GM21619 (cell line): Measurements from ENCODE around the gene SYTL2.

Experiments
- ATAC-seq: cut with Tn5 transposase; IDR thresholded peaks from one replicate; pipeline ENCODE4 v1.9.1; 2021; ENCODE audit not compliant: unreplicated experiment

SYTL2 gene

DNA sequence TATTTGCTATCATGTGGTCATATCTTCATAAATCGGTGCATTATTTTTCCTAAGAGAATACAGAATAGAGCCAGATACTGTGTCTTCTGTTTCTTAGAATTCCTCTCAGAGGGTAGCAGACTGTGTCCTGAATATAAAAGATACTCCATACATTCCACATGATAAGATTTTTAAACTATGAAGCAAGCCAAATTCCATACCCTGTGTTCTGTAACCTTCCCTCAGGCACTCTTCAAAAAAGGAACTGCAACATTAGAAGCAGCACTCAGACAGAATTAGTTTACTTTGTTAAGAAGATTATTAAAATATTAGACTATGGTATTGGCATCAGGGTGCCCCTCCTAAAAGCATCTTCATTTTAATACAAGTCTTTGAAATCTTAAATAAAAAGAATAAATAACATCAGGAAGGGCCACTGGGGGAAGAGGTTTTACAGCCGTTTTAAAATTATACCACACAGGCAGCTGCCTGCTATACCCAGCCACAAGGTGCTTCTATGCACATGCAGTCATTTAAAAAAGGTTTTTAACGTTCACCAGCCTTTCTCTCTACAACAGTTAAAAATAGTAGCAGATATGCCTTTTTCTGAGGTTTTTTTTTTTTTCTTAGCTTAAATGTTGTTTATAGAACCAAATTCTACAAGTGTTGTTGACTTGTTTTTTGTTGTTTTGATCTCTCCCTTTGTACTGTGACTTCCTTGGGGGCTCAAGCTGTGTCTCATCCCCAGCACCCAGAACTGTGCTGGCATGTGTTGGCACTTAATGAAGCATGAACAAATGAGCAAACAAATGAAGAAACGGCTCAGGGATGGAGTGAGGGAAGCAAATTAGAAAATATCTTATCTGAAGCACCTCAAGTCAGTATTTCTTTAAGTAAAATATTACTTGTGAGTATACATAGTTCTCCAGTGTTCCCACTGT lies 70.2 kb downstream of the SYTL2 start:
- no peak for ATAC-seq

DNA sequence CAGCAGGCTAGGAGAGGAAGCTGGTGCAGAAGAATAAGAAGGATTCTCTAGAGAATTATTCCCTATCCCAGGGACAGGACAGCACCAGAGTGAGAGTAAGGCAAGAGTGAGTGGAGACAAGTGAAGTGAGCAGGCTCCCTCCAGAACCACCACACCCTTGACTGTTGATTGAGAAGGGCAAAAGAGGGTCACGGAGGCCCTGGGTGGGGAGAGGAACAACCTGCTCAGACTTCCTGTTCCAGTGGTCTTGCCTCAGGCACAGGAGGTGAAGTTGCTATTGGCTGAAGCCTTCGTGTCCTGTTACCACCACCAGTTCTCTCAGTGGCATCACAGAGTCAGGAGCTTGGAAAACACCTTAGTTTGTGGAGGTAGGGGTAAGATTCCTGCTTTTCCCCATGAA lies 73.2 kb downstream of the SYTL2 start:
- no peak for ATAC-seq

DNA sequence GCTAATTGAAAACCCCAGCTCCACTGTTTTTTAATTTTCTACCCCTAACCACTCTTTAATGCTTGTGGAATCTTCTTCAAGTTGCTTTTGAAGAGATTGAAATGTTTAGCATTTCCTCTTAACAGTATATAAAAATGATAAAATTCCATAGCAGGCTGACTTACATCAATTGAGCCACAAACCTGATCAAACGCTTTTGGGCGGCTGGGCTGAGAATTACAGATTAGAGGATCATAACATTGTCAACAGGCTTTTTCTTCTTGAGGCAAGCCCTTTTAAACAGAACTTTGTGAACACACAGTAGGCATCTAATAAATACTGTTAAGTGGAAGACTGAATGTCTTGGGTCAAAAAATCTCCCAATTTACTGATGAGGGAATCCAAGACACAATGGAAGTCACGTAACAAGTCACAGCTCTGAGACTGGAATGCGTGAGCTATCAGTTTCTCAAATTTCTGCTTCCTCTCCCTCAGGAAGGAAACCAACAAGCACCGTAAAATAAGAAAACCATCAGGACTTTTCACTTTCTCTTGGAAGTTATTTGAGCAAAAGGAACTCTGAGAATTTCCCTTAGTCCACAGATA lies 75.0 kb downstream of the SYTL2 start:
- ATAC-seq: no peak

DNA sequence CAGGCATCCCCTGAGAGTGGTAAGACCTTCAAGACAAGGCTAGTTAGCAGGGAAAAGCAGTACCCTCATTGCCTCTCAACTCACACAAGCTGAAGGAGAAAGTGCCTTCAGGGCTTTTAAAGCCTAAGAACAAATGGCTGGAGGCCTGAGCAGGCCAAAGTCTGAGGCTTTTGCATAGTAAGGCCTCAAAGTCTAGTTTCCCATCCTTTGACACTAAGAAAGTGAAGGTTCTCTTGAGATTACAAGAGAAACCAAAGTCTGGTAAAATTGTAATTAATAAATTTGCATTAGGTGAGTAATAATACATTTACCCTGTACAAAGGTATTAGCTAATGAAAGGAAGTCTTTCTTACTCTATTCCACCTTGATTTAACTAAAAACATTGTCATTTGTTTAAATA lies 78.0 kb downstream of the SYTL2 start:
- ATAC-seq: peak; percentile 87

DNA sequence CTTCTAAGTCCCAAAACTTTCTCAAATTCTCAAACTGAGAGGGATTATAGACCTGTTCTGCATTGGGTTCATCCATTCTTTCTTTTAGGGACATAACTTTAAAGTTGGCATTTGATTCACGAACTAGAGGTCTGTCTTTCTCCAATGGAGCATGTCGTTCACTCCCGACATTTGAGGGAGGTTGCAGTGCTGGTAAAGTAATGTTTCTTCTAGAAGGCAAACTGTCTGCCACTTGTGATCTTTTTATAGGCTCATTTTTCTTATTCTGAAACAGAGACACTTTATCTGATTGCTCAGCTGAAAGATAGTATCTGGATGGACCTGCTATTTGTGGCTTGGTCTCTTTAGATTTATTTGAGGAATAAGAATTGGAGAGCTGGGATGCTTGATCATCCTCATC lies 84.6 kb downstream of the SYTL2 start:
- ATAC-seq: no peak

DNA sequence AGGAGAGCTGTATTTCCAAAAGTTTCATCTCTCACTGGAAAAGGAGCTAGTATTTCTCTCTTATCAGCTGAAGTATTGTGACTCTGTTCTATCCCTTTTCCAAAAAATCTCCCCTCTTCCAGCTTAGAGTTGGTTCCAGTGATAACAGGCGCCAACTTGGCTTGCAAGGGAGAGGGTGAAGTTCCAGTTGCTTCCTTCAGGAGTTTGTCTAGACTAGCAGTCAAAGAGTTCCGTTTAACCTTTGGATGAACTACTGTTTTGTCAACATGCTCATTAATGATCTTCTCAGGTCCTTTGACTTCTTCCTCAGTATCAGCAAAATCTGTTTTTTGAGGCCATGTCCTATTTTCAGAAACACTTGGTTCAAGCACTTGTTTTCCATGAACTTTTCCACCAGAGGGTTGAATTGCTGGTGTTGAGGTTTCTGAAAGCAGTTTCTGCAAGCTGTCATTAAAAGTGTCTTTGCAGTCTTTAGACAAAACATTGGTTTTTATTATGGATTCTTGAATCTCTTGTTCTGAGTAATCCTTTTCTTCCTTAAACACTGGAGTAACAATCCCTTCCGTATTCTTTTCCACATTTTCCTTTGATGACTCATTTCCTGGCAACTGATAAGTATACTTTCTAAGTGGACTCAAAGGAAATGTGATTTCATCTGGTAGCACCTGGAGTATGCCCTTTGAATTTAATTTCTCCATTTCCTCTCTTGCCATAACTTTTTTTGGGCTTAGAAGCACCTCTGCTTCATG lies 85.3 kb downstream of the SYTL2 start:
- ATAC-seq: no peak

DNA sequence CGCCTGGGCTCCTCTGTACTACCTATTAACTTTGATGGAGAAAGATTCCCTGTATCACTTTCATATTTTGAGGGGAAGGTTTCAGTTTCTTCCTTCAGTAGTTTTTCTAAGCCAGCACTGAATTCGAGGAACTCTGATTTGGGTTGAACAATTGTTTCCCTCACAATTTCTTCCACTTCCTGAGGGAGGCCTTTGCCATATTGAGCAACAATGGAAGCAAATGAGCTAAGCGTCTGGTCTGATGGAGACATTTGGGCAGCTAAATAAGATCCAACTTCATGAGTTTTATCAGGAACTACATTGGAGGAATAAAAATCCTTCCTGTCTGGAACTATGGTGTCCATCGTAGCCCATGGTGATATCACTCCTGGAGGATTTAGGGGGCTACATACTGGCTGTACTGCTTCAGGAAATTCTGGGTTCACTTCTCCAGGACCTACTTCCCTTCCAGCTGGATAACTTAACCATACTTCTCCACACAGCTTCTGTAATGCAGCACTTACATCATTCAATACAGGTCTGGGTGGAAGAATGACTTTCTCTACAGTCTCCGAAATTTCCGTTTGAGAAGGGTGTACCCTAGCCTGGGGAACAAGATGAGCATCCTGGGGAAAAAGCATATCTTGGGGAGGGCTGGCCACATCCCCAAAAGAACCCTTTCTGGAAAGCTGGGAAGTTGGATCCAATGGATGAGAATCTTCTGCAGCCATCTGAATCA lies 86.0 kb downstream of the SYTL2 start:
- ATAC-seq: no peak

DNA sequence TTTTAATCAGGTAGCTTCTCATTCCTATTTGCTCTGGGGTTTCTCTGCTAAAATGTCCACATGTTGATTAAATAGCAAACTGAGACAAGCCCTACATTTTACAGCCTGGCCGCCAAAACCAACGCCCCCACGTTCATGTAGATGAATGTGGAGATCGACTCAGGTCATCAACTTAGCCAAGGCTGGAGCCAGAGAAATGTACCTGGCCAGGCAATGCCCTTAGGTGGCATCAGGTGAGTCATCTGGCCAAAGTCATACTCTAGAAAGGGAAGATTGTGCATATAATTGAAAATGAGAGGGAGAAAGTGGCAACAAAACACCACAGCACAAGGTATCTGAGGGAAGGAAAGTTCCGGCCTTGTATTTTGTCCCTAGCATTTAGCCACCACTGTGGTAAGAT lies 87.9 kb downstream of the SYTL2 start:
- no peak for ATAC-seq

DNA sequence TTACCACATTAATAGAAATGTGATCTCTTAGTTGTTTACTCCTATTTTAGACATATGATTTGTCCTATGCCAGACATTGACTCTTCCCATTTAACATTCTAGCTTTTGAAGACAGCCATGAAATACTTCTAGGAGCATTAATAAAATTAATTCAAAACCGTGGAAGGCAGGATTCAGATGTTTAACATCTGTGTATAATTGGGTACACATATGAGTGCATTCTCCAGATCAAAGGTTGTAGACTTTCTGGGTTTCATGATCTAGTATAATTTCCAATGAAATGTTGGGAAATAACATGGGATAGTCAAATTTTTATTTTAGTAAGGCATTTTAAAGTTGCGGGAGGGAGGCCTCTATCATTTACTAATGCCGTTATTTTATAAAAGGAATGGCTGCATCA lies 89.8 kb downstream of the SYTL2 start:
- ATAC-seq: no peak

DNA sequence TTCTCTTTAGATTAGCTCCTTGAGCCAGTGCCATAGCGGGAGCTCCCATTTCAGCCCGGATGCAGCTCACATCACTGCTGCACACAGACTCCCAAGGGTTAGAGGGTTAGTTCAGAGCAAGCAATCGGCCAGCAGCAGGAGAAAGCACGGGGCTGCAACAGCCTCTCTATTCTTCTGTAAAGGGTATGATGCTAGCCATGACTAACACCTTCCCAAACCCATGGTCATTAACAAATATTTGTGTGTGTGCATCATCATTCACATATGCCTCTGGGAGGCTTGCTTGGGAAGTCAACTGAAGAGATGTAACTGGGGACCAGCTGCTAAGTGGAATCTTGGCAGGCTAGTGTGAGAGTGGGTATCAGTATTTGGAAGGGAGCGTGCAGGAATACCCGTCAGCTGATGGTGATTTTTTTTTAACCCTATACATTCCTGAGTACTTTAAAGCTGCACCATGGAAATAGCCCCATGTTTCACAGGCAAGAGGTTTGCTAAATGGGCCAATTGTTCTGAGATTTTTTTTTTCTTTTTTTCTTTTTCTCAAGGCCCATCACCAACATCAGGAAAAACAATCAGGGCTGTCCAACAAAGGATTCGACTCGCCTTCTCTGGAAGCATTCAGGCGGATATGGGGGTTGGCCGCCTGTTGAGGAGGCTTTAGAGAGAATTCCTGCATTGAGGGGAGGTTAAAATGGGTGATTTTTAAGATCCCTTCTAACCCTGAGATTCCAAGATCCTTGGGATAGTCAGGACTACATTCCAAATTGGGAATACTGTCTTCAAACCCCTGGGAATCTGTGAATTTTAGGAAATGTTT lies 91.7 kb downstream of the SYTL2 start:
- no peak for ATAC-seq

DNA sequence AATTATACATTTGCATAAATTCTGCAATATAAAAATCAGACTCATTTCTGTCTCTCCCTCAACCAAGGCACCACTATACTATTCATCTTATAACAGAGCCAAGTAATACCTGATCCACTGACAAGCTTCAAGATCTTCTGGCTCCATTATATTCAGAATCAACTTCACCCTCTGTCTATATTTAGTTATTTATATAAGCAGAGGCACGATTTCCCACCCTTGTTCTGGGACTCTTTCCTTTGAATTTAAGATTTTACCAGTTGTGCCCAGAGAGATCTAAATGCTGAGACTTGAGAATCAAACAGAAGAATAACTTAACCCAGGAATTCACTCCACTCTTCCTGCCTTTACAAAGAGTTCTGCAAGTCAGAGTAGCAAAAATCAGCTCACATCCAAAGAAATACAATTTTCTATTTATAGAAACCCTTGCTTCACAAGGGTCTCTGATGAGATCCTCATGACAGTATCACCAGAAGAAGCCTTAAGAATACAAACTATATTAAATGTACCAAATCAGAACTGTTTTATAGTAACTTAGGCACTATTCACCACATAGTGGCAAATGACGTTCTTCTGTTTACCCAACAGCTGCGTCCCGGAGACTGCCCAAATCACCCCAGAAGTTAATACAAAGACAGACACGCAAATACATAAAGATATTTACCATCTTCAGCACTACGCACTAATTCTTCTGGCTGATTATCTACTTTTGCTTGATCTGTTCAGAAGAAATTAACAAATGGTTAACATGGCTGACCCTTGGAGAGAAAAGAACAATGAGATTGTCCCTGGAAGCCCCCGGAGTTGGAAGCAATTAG lies 92.6 kb downstream of the SYTL2 start:
- ATAC-seq: no peak

DNA sequence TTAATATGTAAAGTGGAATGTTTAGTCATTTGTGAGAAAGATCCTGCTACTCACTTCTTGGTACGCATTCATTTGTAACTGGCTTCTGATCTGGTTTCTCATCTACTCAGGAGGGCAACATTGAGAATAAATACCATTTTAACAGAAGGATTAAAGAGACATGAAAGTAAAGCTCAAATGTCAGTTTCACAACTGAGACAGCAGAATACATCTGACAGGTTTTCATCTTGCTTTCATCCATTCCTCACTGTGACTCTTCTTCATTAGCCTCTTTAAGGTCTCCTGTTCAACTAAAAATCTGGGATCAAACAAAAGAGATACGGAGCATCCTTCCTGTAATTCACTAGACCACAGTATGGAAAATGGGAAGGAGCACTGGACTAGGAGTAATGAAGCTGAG lies 93.5 kb downstream of the SYTL2 start:
- no peak for ATAC-seq

DNA sequence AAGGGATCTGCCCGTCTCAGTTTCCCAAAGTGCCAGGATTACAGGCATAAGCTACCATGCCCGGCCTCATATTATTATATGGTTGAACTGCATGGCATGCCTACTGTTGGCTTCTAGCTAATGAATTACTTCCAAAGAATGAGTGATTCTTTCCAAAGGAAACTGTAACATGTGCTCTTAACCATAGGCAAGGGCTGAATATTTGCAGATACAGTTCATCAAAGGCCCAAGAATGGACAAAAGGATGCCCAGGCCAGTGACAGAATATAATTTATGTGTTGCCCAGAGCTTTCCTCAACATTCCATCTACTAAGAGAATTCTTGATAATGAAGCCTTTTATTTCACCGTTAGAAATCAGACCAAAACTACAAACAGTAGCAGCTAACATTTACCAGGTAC lies 98.0 kb downstream of the SYTL2 start:
- ATAC-seq: no peak

DNA sequence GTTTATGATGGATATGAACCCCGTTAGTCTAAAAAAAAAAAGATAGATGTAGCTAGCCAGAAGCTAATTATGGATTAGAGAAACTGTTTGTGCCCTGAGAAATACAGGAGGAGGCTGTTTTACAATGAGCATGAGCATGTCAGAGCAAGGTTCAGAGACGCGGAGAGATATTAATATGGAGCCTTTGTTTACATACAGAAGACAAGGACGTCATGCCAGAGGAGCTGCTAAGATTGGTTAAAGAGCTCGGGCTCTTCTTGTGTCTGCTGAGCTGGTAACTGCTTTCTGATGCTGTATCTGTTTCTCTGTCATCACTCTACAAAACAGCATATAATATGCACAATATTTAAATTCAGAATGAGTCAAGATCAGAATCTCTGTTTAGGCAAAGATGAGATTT lies 100.0 kb downstream of the SYTL2 start:
- no peak for ATAC-seq

DNA sequence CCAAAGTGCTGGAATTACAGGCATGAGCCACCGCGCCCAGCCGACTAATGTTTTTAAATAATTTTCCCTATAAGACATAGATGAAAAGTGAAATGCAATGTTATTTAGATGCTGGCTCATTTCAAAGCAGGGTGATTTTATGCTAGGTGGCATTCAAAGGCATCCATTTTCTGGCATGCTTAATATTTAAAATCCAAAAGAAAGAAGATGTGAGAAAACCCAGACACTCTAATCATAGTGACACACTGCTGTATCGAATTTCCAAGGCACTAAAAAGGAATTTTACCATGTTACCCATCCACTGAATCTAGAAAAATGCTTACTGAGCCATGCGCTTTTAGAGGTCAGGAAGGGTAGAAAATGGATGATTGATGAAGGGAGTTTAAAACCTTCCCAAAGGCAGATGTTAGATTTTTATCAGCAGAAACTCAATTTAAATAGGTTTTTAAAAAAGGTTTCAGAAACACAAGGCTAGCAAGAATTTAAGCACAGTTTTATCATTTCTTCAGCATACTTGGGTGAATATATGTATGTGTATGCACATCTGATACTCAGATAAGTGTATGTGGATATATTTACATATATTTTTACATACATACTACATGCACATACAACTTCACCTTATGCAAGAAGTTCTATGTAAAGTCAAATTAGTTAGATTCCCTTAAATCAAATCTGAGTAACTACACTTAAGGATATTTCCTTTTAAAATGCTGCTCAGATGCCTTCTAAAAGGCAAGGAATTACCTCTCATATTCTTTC lies 100.8 kb downstream of the SYTL2 start:
- no peak for ATAC-seq

DNA sequence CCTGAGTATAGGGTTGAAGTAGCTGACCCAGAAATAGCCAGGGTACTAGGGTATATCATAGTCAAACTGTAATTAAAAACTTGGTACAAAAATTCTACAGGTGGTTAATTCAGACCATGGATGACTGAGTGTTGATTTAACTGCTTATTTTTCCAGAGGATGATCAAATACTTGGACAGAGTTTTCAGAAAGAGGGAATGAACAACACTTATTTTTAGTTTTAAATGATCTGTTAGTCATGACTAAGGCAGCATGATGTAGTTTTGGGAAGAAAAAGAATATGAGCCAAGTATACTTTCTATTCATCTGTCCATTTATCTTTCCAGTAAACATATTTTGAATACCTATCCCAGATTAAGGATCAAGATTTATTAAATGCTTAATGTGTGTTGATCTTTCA lies 105.1 kb downstream of the SYTL2 start:
- no peak for ATAC-seq

DNA sequence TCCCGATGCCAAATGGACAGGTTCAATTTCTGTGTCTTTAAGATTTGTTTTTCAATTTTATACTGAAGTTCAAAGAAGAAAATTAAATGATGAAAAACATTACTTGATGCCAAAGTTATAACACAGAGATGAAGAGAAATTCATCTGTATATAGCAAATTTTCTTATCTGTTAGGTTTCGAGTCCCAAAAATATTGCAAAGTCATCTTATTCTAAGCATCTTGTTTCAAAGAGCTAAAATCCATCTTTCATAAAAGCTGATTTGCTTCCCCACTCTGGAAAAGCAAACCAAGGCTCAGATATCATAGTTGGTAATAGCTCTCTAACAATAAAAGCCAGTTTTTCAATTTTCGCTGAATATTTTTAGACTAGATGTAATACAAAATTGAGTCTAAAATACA lies 106.0 kb downstream of the SYTL2 start:
- ATAC-seq: no peak

DNA sequence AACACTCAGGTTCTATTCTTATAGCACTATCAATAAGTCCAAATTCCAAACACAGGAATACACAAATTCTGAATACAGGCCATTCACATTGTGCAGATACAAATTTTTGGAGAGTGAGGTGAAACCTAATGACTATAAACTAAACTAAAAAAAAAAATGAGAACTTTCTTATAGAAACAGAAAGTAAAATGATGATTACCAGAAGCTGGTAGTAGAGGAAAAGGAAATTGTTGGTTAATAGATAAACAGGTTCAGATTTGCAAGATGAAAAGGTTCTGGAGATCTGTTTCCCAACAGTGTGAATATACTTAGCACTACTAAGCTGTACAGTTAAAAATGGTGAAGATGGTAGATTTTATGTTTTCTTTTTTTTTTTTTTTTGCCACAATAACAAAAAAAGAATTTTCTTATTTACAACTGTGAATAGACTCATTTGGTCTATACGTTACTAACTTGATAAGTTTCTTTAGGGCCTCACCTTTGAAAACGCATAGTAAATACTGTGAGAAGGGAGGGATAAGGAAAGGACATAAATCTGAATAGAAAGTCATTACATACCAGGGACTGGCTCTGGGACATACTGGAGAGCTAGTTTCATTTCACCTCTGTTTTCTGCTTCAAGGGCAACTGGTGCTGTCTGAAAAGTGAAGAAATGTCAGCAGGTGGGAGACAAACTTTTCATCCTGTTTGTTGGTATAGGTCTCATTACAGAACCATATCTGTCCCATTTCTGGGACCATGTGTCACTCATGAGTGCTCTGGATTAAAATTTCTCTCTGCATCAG lies 110.8 kb downstream of the SYTL2 start:
- ATAC-seq: peak; percentile 88
